Activated T-helper 1 cell treated with anti-CD3 and anti-CD28 coated beads, Interleukin-12 subunit alpha, Interleukin-12 subunit beta, Interleukin-2, Interleukin-4 antibody, amounts not matched to agents 30 ng/mL and 10 ng/mL and 1 ng/mL, durations not matched to agents 14 hours and 24 hours and 36 hours (primary cell): Measurements from ENCODE around the gene SLC66A3. TPM values are rescaled to one million over a fixed set of nuclear protein-coding genes. Genes with fewer than 3 reads are reported as not detected.

Experiments used
- DNase-seq: peaks from one replicate; pipeline ENCODE4 v3.0.0; 2021; ENCODE audit warnings: low spot score
- H3K27ac Mint-ChIP-seq: one replicate; pipeline ENCODE4 v1.8.0; 2021; ENCODE audit warnings: mild to moderate bottlenecking, mixed read lengths
- H3K27me3 Mint-ChIP-seq: one replicate; pipeline ENCODE4 v1.8.0; 2022; ENCODE audit warnings: mild to moderate bottlenecking, moderate library complexity, mixed read lengths; ENCODE audit not compliant: insufficient read depth
- H3K36me3 Mint-ChIP-seq: one replicate; pipeline ENCODE4 v1.8.0; 2021; ENCODE audit warnings: low read depth, mixed read lengths
- H3K4me1 Mint-ChIP-seq: one replicate; pipeline ENCODE4 v1.8.0; 2021; ENCODE audit warnings: low read depth, mixed read lengths
- H3K4me3 Mint-ChIP-seq: one replicate; pipeline ENCODE4 v1.8.0; 2021; ENCODE audit warnings: mild to moderate bottlenecking, moderate library complexity, mixed read lengths
- H3K9me3 Mint-ChIP-seq: one replicate; pipeline ENCODE4 v1.8.0; 2021; ENCODE audit warnings: mixed read lengths
- intact Hi-C: fragments of 100-400 bp; cut with micrococcal nuclease; formaldehyde crosslinking; loops from one replicate; pipeline ENCODE4 v1.15.1; 2024
- total RNA-seq: library from RNA; stranded (reverse); gene quantifications from 2 replicates; pipeline ENCODE4 v1.2.3, GENCODE V29; 2022

The SLC66A3 gene
- total RNA-seq: 7.2 and 7.9 TPM in 2 replicates

DNA sequence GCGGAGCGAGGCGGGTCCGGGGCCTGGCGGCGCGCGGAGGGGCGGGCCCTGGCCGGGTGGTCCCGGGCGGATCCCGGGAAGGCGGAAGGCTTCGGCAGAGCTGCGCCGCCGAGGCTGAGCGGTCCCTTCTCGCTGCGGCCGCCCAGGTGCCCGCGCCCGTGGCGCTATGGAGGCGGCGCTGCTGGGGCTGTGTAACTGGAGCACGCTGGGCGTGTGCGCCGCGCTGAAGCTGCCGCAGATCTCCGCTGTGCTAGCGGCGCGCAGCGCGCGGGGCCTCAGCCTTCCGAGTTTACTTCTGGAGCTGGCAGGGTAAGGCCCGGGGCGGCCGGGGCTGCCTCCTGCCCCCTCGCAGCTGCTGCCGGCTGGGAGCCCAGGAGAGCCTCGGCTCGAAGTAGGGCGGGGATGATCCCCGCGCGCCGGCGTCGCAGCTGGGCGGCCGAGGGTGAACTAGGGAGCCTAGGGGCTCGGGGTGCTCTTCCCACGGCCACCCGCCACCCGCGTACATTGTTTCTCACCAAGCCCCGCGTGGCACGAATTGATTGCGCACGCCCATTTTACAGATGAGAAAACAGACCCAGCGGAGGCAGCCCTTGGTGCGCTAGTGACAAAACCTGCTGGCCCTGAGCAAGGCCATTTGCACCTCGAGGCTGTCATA is at the start of gene SLC66A3:
SLC66A3 (plus strand) TSS at position 87 of the 655 bp plus-strand sequence; CDS start at position 167, 80 bp downstream.
- Mint-ChIP-seq H3K9me3 (no peaks in the 10 kb centered on the region), H3K27ac (peak within 1 kb of the TSS; percentile 83), H3K36me3 (no peaks in the 10 kb centered on the region), H3K4me3 (peak within 1 kb of the TSS; percentile 85), H3K4me1 (peaks cover 15% of the 10 kb centered on the region), H3K27me3 (peaks cover 7% of the 10 kb centered on the region)
- DNase-seq: no peak
- intact Hi-C loops: loop anchor here (1.0 to 2.0 kb wide), 8 partner anchors 23 to 1733 kb away; partner anchors contain the start of genes CPSF3, ITGB1BP1, LPIN1 and PDIA6

DNA sequence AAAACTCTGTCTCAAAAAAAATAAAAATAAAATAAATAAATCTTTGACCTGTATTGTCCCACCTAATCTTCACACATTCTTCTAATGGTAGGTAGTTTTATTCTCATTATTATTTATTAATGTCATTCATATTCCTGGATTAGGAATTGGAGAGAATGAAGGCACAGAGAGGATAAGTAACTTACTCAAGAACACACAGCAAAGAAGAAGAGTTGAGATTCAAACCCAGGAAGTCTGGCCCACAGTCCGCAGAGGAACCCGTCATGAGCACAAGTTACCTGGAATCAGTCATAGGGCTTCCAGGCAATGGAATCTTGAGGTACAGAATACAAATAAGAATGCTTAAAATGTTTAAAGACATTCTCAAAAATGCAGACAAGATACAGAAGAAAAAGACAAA is 46.3 kb upstream of the SLC66A3 start:
- Mint-ChIP-seq H3K27ac (no peak overlapping the region), H3K4me1 (peaks cover 7% of the 10 kb centered on the region), H3K4me3 (no peak overlapping the region), H3K27me3 (peaks cover 8% of the 10 kb centered on the region), H3K9me3 (peaks cover 16% of the 10 kb centered on the region), H3K36me3 (no peaks in the 10 kb centered on the region)
- intact Hi-C loops: no loop called here
- DNase-seq: no peak

DNA sequence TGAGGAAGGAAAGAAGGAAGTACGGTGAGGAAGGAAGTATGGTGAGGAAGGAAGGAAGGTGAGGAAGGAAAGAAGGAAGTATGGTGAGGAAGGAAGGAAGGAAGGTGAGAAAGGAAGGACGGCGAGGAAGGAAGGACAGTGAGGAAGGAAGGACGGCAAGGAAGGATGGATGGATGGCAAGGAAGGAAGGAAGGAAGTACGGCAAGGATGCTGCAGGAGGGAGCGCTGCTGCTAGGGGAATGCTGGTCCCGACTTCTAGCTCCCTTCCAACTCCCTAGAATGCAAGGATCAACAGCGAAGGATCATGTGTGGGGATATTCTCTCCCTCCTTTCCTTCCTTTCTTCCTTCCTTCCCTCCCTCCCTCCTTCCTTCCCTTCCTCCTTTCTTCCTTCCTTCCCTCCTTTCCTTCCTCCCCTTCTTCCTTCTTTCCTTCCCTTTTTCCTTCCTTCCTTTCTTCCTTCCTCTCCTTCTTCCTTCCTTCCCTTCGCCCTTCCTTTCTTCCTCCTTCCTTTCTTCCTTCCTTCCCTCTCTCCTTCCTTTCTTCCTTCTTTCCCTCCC is 42.3 kb upstream of the SLC66A3 start:
- Mint-ChIP-seq H3K36me3 (no peaks in the 10 kb centered on the region), H3K4me3 (no peak overlapping the region), H3K4me1 (no peaks in the 10 kb centered on the region), H3K9me3 (peaks cover 16% of the 10 kb centered on the region), H3K27ac (no peak overlapping the region), H3K27me3 (peaks cover 7% of the 10 kb centered on the region)
- DNase-seq: no peak
- intact Hi-C loops: no loop called here

DNA sequence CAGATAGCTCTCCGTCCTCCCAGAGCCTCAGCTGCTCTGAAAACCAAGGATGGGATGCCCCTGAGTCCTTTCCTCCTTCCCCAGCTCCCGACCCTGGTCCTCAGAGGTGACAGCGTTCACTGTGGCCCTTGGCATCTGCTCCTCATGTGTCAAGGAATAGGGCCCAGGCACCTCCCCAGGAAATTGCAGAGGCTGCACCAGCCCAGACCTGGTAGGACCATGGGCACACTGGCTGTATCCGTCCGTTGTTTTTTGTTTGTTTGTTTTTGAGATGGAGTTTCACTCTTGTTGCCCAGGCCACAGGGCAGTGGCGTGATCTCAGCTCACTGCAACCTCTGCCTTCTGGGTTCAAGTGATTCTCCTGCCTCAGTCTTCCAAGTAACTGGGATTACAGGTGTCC is 37.5 kb upstream of the SLC66A3 start:
- no peak overlapping the region for H3K4me3 Mint-ChIP-seq
- DNase-seq: no peak
- H3K27me3 Mint-ChIP-seq: peaks cover 3% of the 10 kb centered on the region
- peaks cover 5% of the 10 kb centered on the region for H3K9me3 Mint-ChIP-seq
- intact Hi-C loops: no loop called here
- H3K36me3 Mint-ChIP-seq: no peaks in the 10 kb centered on the region
- no peaks in the 10 kb centered on the region for H3K4me1 Mint-ChIP-seq
- H3K27ac Mint-ChIP-seq: no peak overlapping the region

DNA sequence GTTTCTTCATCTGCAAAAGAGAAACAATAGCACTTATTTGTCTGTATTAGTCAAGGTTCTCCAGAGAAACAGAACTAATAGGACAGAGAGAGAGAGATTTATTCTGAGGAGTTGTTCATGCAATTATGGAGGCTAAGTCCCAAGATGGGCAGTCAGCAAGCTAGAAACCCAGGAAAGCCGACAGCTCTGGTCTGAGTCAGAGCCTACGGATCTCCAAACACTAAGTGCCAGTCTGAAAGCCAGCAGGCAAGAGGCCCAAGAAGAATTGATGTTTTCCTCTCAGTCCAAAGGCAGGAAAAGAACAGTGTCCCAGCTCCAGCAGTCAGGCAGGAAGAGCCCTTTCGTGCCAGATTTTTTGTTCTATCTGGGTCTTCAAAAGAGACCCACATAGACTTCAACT is 36.5 kb upstream of the SLC66A3 start:
- no peaks in the 10 kb centered on the region for H3K36me3 Mint-ChIP-seq
- H3K4me3 Mint-ChIP-seq: no peak overlapping the region
- intact Hi-C loops: no loop called here
- no peaks in the 10 kb centered on the region for H3K4me1 Mint-ChIP-seq
- H3K9me3 Mint-ChIP-seq: peaks cover 1% of the 10 kb centered on the region
- DNase-seq: no peak
- no peak overlapping the region for H3K27ac Mint-ChIP-seq
- H3K27me3 Mint-ChIP-seq: peaks cover 6% of the 10 kb centered on the region

DNA sequence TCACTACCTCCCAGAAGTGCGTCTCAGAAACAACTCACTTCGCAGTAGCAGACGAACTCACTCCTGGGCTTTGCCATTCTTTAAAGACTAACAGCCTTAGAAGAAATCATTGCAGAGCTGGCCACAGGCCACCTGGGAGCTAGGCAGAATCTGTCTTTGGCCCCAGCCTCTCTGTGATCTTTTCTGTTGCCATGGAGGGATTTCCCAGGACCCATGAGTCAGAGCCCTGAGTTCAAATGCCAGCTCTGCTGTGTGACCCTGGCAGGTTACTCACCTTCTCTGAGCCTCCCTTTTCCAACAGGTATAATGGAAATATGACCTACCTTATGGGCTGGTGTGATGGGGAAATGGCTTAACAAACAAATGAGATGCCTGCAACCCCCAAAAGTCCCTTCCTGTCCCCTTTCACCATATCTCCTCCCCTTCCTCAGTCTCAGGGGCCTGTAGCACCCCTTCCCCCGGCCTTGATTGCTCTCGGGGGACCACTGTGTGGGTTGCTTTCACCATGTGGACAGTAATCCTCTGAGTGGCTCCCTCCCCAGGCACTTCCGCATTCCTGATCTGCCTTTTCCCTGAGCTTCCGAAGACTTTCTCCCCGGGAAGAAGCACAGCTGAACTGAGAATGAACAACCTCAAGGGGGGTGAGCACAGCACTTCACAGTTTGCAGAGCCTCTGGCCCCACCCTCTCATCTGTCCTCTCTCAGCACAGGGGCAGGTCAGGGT is 34.0 kb upstream of the SLC66A3 start:
- Mint-ChIP-seq H3K4me3 (no peak overlapping the region), H3K27ac (no peak overlapping the region), H3K4me1 (no peaks in the 10 kb centered on the region), H3K9me3 (no peaks in the 10 kb centered on the region), H3K36me3 (no peaks in the 10 kb centered on the region), H3K27me3 (peaks cover 9% of the 10 kb centered on the region)
- intact Hi-C loops: loop anchor here (10.0 kb wide), 1 partner anchor 146 kb away; no protein-coding TSS in a partner anchor
- DNase-seq: no peak

DNA sequence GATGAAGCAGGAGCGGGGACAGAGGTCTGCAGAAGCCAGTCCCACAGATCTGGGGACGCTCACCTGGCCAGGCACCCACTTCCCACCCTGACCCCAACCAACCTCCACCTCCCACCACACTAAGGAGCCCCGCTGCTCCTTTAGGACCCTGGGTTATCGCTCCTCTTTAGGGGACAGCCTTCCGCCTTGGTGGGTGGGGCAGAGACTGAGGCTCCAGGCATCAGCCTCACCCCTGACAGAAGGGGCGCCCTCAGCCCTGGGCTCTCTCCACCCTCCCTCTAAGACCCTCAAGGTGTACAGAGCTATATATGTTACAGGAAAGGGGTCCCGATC is 33.5 kb upstream of the SLC66A3 start:
- no peak for DNase-seq
- Mint-ChIP-seq H3K36me3 (no peaks in the 10 kb centered on the region), H3K9me3 (no peaks in the 10 kb centered on the region), H3K27ac (no peak overlapping the region), H3K27me3 (peaks cover 11% of the 10 kb centered on the region), H3K4me3 (no peak overlapping the region), H3K4me1 (no peaks in the 10 kb centered on the region)
- intact Hi-C loops: loop anchor here (10.0 kb wide), 1 partner anchor 147 kb away; no protein-coding TSS in a partner anchor

DNA sequence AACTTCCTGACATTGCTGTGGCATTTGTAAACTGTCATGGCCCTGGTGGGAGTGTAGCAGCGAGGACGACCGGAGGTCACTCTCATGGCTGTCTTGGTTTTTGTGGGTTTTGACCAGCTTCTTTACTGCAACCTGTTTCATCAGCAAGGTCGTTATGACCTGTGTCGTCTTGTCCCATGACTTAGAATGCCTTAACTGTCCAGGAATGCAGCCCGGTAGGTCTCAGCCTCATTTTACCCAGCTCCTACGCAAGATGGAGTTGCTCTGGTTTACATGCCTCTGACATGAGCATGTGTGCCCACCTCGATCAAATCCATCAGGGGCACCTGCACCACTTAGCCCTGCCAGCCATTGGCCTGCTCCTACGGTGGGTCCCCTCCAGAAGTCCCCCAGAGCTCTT is 32.9 kb upstream of the SLC66A3 start:
- H3K36me3 Mint-ChIP-seq: no peaks in the 10 kb centered on the region
- intact Hi-C loops: loop anchor here (10.0 kb wide), 1 partner anchor 148 kb away; no protein-coding TSS in a partner anchor
- no peaks in the 10 kb centered on the region for H3K9me3 Mint-ChIP-seq
- DNase-seq: no peak
- H3K27ac Mint-ChIP-seq: no peak overlapping the region
- H3K4me1 Mint-ChIP-seq: no peaks in the 10 kb centered on the region
- H3K4me3 Mint-ChIP-seq: no peak overlapping the region
- H3K27me3 Mint-ChIP-seq: peaks cover 11% of the 10 kb centered on the region

DNA sequence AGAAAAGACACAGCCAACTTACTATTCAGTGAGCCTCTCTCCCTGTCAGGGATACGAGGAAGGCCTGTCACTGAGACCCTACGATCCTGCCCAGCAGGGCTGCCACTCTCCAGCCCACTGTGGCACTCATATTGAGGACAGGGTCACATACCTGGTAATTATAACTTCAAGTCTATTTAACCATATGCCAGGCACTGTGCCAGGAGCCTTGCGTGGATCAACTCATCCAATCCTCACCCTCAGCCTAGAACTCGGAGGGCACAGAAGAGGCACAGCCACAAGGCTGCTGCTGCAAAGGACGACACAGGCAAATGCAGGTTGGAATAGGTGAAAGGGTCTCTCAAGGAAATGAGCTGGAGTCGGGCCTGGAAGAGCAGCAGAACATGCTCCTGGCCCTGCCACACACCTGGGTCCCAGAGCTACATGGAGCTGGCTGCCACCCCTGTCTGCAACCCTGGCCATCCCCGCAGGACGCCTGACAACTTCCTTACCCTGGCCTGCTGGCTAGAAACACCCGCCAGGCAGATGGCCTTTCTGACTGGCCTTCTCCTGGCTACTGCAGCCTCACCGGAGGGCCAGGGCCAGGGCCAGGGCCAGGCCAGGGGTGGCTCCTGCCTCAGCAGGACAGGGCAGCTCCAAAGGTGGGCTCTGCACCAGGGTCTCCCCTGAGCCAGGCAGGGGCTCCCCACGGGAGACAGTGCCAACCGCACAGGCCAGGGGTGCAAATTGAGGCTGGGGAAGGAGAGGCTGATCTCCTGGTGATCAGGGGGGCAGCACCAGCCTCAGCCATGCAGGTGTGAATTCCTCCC is 32.1 kb upstream of the SLC66A3 start:
- Mint-ChIP-seq H3K9me3 (no peaks in the 10 kb centered on the region), H3K27me3 (peaks cover 9% of the 10 kb centered on the region), H3K27ac (no peak overlapping the region), H3K4me1 (peaks cover under 1% of the 10 kb centered on the region), H3K36me3 (no peaks in the 10 kb centered on the region), H3K4me3 (no peak overlapping the region)
- DNase-seq: no peak
- intact Hi-C loops: loop anchor here (10.0 kb wide), 1 partner anchor 148 kb away; no protein-coding TSS in a partner anchor

DNA sequence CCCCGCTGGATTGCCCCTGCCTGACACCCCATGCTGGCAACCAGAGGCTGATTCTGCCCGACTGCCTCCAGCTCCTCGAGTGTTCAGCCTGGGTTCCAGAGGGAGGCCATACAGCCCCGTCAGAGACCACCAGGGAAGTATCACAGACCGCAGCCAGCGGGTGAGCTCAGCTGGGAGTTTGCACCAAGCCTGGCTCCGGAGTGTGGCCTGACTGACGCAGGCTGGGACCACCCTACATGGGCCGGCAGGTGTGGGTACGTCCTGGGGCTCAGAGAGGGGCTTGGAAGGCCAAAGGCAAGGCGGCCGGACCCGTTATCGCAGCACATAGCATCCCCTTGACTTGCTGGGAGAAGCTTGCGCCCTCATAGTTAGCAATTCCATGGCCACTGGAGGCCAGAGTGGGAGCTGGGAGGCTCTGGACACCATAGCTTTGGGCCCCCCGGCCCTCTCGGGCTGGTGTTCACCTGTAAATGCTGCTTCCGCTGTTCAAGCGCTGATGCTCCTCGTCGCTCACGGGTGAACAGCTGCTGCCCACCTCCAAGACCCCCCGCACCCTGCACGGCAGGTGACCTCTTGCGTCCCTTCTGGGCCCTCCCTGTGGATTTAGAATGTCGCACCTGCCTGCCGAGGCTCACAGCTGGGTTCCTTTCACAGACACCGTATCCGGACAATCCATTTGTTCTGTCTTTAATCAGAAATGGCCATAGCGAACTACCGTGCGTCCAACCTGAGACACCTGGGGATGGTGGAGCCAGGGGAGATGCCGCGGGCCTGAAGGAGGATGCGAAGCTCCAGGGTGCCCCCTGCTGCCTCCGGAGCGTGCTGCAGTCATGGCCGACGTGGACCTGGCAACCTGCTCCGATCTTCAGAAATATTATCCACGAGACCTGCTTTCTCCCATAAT is 31.2 kb upstream of the SLC66A3 start:
- intact Hi-C loops: loop anchor here (1.0 to 10.0 kb wide), 2 partner anchors 149 to 292 kb away; no protein-coding TSS in a partner anchor
- peaks cover 5% of the 10 kb centered on the region for H3K4me1 Mint-ChIP-seq
- peaks cover 9% of the 10 kb centered on the region for H3K27me3 Mint-ChIP-seq
- H3K36me3 Mint-ChIP-seq: no peaks in the 10 kb centered on the region
- DNase-seq: peak; percentile 24
- no peak overlapping the region for H3K27ac Mint-ChIP-seq
- no peaks in the 10 kb centered on the region for H3K9me3 Mint-ChIP-seq
- H3K4me3 Mint-ChIP-seq: no peak overlapping the region

DNA sequence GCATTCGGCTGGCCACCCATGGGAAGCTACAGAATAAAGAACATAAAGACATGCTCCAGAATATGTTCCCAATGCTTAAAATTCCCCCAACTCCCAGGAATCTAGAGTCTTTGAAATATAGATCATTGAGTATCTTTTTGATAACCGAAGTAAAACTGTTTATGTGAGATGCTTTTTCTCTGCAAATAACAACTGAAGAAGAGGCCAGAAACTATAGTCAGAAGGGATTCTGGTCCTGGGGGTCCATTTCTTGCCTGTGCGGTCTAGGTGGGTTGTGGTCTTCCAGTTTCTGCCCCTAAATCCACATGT is 30.6 kb upstream of the SLC66A3 start:
- H3K27ac Mint-ChIP-seq: no peak overlapping the region
- intact Hi-C loops: loop anchor here (1.0 to 10.0 kb wide), 2 partner anchors 150 to 292 kb away; no protein-coding TSS in a partner anchor
- H3K4me1 Mint-ChIP-seq: peaks cover 5% of the 10 kb centered on the region
- no peaks in the 10 kb centered on the region for H3K9me3 Mint-ChIP-seq
- no peaks in the 10 kb centered on the region for H3K36me3 Mint-ChIP-seq
- no peak overlapping the region for H3K4me3 Mint-ChIP-seq
- peaks cover 9% of the 10 kb centered on the region for H3K27me3 Mint-ChIP-seq
- no peak for DNase-seq

DNA sequence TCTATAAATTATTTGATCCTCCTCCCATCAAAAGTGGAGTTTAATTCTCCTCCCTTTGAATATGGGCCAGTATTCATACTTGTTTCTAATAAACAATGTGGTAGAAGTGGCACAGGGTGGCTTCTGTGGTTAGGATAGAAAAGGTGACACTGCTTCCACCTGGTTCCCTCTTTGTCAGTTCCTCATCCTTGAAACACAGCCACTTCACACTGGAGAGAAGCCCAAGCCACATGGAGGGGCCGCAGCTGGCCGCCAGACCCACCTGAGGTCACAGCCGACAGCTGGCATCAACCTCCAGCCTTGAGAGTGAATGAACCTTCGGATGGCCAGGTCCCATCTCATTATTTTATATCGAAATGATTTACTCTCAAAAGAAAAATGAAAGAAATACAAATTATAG is 27.5 kb upstream of the SLC66A3 start:
- H3K4me3 Mint-ChIP-seq: no peak overlapping the region
- no peak for DNase-seq
- peaks cover 9% of the 10 kb centered on the region for H3K4me1 Mint-ChIP-seq
- H3K36me3 Mint-ChIP-seq: no peaks in the 10 kb centered on the region
- H3K9me3 Mint-ChIP-seq: no peaks in the 10 kb centered on the region
- peaks cover 9% of the 10 kb centered on the region for H3K27me3 Mint-ChIP-seq
- intact Hi-C loops: loop anchor here (10.0 kb wide), 1 partner anchor 153 kb away; no protein-coding TSS in a partner anchor
- no peak overlapping the region for H3K27ac Mint-ChIP-seq
